Fibroblast of pulmonary artery (primary cell): ENCODE results near the gene ACOXL.

Source experiments
- DNase-seq: peaks from one replicate; pipeline ENCODE4 v3.0.0-alpha.2; 2010; ENCODE audit warnings: low read depth
- H3K4me3 ChIP-seq: replicated peaks from 2 replicates; pipeline ENCODE4 v1.5.1; 2011; ENCODE audit warnings: low read depth, mild to moderate bottlenecking, control low read depth, low read length, moderate library complexity
- CTCF ChIP-seq: IDR thresholded peaks from 2 replicates; pipeline ENCODE4 v1.5.1; 2011; ENCODE audit warnings: mild to moderate bottlenecking, control low read depth, low read length, inconsistent platforms; ENCODE audit errors: missing control alignments

Gene ACOXL

GRCh38 chr2:110993557-110994231 lies 261.3 kb downstream of the ACOXL start:
- no peak for DNase-seq
- no peak for TF ChIP-seq CTCF
- no peak overlapping the region for H3K4me3 ChIP-seq

GRCh38 chr2:110994250-110994961 lies 262.0 kb downstream of the ACOXL start:
- no peak for DNase-seq
- TF ChIP-seq CTCF = no peak
- H3K4me3 ChIP-seq = no peak overlapping the region

- no peak for DNase-seq
- TF ChIP-seq CTCF = no peak
These were observed 263.5 kb downstream of the ACOXL start for GRCh38 chr2:110995911-110996310.

GRCh38 chr2:110997331-110998045 lies 265.1 kb downstream of the ACOXL start:
- no peak for DNase-seq
- TF ChIP-seq CTCF = no peak
- no peak overlapping the region for H3K4me3 ChIP-seq

More at GRCh38 chr2:110995911-110996310, 263.5 kb downstream of the ACOXL start:
- H3K4me3 ChIP-seq = no peak overlapping the region

GRCh38 chr2:110998311-110998710 lies 265.9 kb downstream of the ACOXL start:
- TF ChIP-seq CTCF = no peak
- no peak overlapping the region for H3K4me3 ChIP-seq
- DNase-seq = no peak

GRCh38 chr2:110999626-111000025 lies 267.3 kb downstream of the ACOXL start:
- no peak overlapping the region for H3K4me3 ChIP-seq
- no peak for TF ChIP-seq CTCF
- DNase-seq = no peak
